GM10266 (cell line): ENCODE data around the gene RALGPS1.

Source experiments
- DNase-seq: peaks from one replicate; pipeline ENCODE4 v3.0.0; 2012; ENCODE audit errors: extremely low spot score
- TF ChIP-seq, protein P1 (sequence below): IDR thresholded peaks from 2 replicates; pipeline ENCODE4 v1.5.1; 2012; ENCODE audit warnings: mild to moderate bottlenecking, low read depth; ENCODE audit not compliant: control insufficient read depth, insufficient read depth; ENCODE audit errors: missing control alignments

Gene RALGPS1

DNA sequence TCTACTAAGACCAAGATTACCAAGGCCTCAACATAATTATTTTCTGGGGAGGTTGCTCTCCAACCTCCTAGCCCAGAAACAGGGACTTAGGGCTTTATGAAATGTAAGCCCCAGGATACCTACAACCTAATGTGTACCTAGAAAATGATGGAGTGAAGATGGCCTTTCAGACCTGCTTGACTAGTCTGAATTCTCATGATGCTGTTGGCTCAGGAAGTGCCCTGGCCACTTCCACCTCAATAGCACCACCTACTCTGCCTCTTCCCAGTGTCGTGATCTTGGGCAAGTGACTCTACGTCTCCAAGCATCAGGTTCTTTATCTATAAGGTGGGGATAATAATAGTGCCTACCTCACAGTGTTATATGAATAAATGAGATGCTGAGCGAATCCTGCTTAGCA, 292.1 kb downstream of the RALGPS1 start:
- DNase-seq: no peak
- TF ChIP-seq, protein P1, sequence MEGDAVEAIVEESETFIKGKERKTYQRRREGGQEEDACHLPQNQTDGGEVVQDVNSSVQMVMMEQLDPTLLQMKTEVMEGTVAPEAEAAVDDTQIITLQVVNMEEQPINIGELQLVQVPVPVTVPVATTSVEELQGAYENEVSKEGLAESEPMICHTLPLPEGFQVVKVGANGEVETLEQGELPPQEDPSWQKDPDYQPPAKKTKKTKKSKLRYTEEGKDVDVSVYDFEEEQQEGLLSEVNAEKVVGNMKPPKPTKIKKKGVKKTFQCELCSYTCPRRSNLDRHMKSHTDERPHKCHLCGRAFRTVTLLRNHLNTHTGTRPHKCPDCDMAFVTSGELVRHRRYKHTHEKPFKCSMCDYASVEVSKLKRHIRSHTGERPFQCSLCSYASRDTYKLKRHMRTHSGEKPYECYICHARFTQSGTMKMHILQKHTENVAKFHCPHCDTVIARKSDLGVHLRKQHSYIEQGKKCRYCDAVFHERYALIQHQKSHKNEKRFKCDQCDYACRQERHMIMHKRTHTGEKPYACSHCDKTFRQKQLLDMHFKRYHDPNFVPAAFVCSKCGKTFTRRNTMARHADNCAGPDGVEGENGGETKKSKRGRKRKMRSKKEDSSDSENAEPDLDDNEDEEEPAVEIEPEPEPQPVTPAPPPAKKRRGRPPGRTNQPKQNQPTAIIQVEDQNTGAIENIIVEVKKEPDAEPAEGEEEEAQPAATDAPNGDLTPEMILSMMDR: no peak

DNA sequence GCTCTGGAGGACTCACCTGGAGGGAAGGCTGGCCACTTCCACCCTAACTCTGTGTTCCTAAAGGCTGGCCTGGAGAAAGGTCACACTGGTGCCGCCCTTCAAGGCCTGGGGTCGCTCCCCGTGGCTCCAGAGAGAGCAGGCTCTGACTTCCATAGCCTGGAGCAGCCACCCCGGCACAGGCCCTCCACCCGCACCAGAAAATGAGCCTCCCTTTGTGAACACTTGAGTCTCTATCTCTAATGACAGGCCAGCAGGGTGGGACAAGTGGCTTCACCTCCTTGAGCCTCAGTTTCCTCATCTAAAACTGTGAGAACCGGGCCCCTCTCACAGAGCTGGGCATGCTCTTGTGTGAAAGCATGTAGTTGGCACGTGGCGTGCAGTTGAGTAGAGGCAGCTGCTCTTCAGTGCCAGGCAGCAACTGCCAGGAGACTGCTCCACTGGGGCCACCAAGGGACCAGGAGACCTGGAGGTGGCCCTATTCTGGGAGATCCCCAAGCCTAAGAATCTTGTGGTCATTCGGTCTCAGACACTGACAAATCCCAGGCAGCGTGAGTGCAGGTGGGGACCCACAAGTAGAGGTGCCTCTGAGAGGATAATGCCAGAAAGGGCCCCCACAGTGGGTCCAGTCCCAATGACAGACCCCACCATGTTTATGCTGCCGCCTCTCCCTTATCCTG, 293.3 kb downstream of the RALGPS1 start:
- DNase-seq: no peak
- TF ChIP-seq, protein P1: no peak

DNA sequence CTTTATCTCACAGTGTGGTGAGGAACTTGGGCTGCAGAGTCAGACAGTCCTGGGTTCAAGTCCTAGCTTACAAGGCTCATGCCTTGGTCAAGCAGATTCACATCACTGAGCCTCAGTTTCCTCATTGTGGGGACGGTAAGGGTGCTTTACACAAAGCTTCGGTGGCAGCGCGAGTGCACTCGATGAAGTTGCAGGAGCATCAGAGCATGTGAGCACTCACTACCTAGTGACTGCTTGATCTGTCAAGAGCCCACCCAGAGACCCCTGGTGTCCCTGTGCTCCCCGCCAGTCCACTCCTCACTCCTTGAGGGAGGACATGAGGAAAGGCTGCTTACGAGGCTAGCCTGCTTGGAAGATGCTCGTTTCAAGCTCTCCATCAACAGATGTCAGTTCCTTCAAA, 293.8 kb downstream of the RALGPS1 start:
- TF ChIP-seq, protein P1: no peak
- no peak for DNase-seq

DNA sequence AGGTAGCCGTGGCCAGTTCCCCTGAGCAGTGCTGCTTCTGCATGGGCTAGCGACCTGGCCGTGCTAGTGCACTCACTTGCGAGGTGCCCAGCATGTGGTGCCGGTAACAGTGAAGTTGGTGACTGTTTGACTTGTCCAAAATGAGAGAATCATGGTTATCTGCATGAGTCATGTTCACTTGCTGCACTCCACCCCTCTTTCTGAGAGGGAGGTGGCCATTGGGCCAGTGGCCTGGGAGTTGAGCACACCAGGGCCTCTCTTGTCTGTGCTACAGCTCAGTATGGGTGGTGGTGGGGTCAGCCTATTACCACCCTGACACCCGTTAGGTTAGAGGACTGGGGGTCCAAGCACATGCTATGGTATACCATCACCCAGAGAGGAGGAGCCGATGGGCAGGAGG, 294.6 kb downstream of the RALGPS1 start:
- no peak for DNase-seq
- TF ChIP-seq, protein P1: no peak

DNA sequence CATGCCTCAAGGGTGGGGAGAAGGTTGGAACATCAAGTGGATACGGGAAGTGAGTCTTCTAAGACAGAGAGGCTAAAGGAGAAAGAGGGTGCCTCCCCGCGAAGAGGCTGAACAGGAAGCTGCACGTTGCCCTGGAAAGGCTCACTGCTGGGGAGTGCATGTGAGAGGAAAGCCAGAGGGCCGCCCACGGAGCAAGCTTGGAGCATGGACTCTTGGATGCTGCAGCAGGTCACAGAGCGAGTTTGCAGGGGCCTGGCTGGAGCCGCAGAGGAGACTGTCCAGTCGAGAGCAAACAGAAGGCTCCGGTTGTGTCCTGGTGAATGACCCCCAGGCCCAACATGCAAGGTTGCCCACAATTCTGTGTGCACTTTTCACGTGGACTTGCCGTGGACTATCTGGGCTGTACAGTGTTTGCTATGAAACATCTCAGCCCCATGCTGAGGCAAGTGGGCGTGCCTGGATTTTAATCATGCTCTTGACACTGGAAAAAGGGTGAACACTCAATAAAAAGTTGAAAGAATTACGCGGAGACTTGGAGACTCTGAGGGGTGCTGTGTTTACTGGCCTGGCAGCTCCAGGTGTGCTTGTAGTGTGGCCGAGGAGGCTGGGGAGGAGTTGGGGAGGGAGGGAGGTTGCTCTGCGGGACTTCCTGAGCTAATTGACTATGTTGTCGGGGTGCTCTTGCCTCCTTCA, 295.5 kb downstream of the RALGPS1 start:
- no peak for DNase-seq
- TF ChIP-seq, protein P1: no peak

DNA sequence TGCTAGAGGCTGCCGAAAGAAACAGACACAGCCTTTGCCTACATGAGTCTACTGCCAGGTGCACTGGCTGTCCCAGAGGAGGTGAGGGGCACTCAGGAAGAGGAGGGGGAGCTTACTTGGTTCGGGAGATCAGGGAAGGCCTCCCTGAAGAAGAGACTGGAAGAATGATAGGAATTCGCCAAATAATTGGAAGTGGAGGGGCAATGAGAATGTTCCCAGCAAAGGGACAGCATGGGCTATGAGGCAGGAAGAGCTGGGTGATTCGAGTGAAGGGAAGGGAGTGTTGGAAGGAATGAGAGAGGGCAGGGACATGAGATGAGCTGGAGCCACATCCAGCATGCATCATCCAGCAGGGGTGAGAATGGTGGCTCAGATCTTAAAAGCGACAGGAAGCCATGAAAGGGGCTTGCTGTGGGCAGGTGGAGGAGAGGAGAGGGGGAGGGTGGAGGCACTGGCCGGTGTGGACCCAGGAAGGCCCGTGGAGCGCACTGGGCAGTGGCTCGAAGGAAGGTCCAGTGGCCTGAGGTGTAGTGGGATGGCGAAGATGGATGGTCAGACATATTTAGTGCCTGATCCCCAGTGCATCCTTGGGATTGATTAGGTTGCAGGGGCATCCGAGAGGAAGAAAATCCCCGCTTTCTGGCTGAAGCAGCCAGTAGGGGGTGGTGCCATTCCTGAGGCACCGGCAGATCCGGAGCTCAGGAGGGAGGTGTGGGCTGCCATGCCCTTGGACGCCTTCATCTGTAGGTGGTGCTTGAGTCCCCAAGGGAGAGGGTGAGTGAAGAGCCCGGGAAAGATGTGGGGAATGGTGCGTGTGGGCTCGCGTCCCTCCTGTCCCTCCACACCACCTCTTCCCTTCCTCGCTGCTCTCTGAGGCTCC, 296.5 kb downstream of the RALGPS1 start:
- TF ChIP-seq, protein P1: no peak
- DNase-seq: no peak
